Suprapubic skin (tissue), 4 donors: ENCODE measurements around the gene POLRMT. TPM values are rescaled to one million over a fixed set of nuclear protein-coding genes. Genes with fewer than 3 reads are reported as not detected.

ENCODE experiments used
- DNase-seq, 2 donors: peaks; one replicate each; pipeline ENCODE4 v3.0.0-alpha.2; 2019; ENCODE audit warnings: low spot score in 2 of 2
- H3K27ac ChIP-seq: fragments of 200-600 bp; sonication (generic); one replicate; pipeline ENCODE4 v1.5.1; 2019
- H3K27me3 ChIP-seq: fragments of 200-600 bp; sonication (generic); one replicate; pipeline ENCODE4 v1.5.1; 2019
- H3K36me3 ChIP-seq: fragments of 200-600 bp; sonication (generic); one replicate; pipeline ENCODE4 v1.5.1; 2019
- H3K4me1 ChIP-seq: fragments of 200-600 bp; sonication (generic); one replicate; pipeline ENCODE4 v1.5.1; 2019
- H3K4me3 ChIP-seq: fragments of 200-600 bp; sonication (generic); one replicate; pipeline ENCODE4 v1.5.1; 2019; ENCODE audit warnings: mild to moderate bottlenecking
- H3K9me3 ChIP-seq: fragments of 200-600 bp; sonication (generic); one replicate; pipeline ENCODE4 v1.5.1; 2019
- EP300 ChIP-seq: sonication (generic); formaldehyde crosslinking; IDR thresholded peaks from one replicate; pipeline ENCODE4 v1.6.1; 2017; ENCODE audit warnings: antibody characterized with exemption
- POLR2A ChIP-seq, 2 donors: fragments of 450-650 bp; IDR thresholded peaks; one replicate each; pipeline ENCODE4 v1.6.1; 2017; ENCODE audit warnings: antibody characterized with exemption in 2 of 2, mild to moderate bottlenecking in 2 of 2, moderate library complexity in 2 of 2
- POLR2AphosphoS5 ChIP-seq, 3 donors: sonication (generic); formaldehyde crosslinking; IDR thresholded peaks; one replicate each; pipeline ENCODE4 v1.6.1; 2017; ENCODE audit warnings: antibody characterized with exemption in 3 of 3
- WGBS: methylation state at CpG from one replicate; pipeline ENCODE4 v1.1.5; 2018; 5-methylcytosine and 5-hydroxymethylcytosine counted together
- total RNA-seq, 4 donors: library from RNA; depleted of rRNA; stranded (reverse); fragments of >200 nt; gene quantifications; one replicate each; pipeline ENCODE4 v1.1.0, GENCODE V29; 2016
- TF ChIP-seq, protein P1 (sequence below), 2 donors: fragments of 200-600 bp in 1 of 2; fragments of 450-650 bp in 1 of 2; sonication (generic) in 1 of 2; IDR thresholded peaks; one replicate each; pipeline ENCODE4 v1.5.1; 2016 to 2019; ENCODE audit warnings: antibody characterized with exemption in 2 of 2, mild to moderate bottlenecking in 1 of 2, moderate library complexity in 1 of 2

The POLRMT gene
- total RNA-seq, 4 donors from 2014 or later, result 26.0 to 60.4 (median 46.3) TPM

DNA sequence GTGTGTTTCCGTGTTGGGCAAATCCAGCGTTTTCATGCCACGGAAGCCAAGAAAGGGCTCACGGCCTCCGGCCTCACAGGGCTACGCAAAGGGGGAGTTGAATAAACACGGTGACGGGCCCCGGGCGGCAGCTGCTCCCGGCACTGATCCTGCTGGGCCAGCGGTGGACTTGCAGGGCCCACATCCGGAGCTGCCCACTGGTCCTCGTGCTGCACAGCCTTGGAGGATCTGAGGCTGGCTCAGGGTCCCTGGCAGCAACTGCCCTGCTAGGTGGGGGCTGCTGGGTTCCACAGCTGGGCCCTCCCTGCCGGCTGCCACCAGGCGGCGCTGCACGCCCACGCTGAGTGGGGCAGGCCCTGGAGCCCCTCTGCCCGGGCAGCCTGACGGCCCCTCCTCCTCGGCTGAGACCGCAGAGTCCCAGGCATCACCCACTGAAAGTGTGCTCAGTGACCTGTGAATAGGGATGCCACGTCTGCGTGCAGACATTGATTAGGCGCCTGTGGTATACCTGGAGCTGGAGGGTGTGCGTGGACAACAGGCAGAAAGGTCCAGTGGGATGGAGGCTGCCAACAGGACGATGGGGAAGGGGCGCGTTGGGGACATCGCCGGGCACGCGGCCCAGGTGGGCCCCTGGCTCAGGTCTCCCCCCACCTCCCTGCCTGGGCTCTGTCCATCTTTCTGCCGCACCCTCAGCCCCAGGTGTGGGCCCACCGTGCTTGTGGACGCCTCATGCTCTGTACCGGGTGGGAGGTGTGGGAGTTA, 48.9 kb downstream of the POLRMT start:
- H3K4me1 ChIP-seq, result peaks cover 27% of the 10 kb centered on the region
- peaks cover 43% of the 10 kb centered on the region for H3K36me3 ChIP-seq
- H3K27ac ChIP-seq, result no peak overlapping the region
- no peaks in the 10 kb centered on the region for H3K9me3 ChIP-seq
- 45% methylated on average over 29 of the region's 38 CpGs for WGBS
- no peak overlapping the region for H3K4me3 ChIP-seq
- peaks cover 42% of the 10 kb centered on the region for H3K27me3 ChIP-seq
- TF ChIP-seq, protein P1, sequence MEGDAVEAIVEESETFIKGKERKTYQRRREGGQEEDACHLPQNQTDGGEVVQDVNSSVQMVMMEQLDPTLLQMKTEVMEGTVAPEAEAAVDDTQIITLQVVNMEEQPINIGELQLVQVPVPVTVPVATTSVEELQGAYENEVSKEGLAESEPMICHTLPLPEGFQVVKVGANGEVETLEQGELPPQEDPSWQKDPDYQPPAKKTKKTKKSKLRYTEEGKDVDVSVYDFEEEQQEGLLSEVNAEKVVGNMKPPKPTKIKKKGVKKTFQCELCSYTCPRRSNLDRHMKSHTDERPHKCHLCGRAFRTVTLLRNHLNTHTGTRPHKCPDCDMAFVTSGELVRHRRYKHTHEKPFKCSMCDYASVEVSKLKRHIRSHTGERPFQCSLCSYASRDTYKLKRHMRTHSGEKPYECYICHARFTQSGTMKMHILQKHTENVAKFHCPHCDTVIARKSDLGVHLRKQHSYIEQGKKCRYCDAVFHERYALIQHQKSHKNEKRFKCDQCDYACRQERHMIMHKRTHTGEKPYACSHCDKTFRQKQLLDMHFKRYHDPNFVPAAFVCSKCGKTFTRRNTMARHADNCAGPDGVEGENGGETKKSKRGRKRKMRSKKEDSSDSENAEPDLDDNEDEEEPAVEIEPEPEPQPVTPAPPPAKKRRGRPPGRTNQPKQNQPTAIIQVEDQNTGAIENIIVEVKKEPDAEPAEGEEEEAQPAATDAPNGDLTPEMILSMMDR (IDR thresholded peaks at IDR 0.05), result peak; percentile 58 to 86
- TF ChIP-seq EP300 (no peak), POLR2A (IDR thresholded peaks at IDR 0.05) (no peak)
- peak in 1 of 2 donors; percentile 65 for DNase-seq

DNA sequence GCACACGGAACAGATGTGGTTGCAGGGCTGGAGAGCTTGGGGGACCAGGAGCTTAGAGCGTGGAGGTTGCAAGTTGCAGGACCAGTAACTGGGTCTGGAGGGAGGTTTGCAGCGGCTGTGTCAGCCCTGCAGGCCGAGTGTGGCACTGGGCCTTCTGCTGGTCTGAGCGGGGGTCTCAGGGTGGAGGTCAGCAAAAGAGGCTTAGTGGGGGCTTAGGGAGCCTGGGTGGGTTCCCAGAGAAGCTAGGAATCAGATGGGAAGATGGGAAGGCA, 49.4 kb downstream of the POLRMT start:
- H3K4me1 ChIP-seq, result peaks cover 22% of the 10 kb centered on the region
- 72% methylated on average over 5 of the region's 5 CpGs for WGBS
- no peak overlapping the region for H3K27ac ChIP-seq
- no peaks in the 10 kb centered on the region for H3K9me3 ChIP-seq
- H3K36me3 ChIP-seq, result peaks cover 48% of the 10 kb centered on the region
- peaks cover 36% of the 10 kb centered on the region for H3K27me3 ChIP-seq
- DNase-seq, result no peak
- no peak overlapping the region for H3K4me3 ChIP-seq
- no peak for TF ChIP-seq POLR2A (IDR thresholded peaks at IDR 0.05)
- TF ChIP-seq POLR2AphosphoS5 (IDR thresholded peaks at IDR 0.05), result no peak
- TF ChIP-seq EP300, result no peak
- TF ChIP-seq, protein P1 (IDR thresholded peaks at IDR 0.05), result no peak

DNA sequence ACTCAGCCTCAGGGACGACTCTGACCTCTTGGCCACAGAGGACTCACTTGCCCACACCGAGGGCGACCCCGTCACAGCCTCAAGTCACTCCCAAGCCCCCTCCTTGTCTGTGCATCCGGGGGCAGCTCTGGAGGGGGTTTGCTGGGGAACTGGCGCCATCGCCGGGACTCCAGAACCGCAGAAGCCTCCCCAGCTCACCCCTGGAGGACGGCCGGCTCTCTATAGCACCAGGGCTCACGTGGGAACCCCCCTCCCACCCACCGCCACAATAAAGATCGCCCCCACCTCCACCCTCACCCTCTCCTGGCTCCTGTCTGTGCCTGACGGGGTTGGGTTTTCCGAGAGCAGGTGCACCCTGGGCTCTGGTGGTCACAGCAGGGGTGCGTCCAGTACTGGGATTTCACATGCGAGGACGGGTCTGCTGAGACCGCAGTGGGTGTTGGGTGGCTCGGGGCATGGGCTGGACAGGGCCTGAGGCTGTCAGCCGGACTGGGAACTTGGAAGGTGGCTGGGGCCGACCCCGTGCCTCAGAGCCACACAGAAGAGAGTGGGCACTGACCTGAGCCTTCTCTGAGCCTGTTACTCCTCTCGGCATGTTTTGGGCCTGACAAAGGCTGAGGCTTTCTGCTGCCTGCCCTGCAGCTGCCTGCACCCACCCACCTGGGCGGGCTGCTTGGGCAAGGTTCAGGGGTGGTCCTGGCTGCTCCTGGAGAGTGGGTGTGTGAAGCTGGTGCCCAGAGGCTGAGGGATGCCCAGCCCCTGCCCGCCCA, 50.0 kb downstream of the POLRMT start:
- no peaks in the 10 kb centered on the region for H3K9me3 ChIP-seq
- peaks cover 49% of the 10 kb centered on the region for H3K36me3 ChIP-seq
- no peak overlapping the region for H3K4me3 ChIP-seq
- H3K27me3 ChIP-seq, result peaks cover 31% of the 10 kb centered on the region
- peak in 1 of 2 donors; percentile 59 for DNase-seq
- 85% methylated on average over 18 of the region's 27 CpGs for WGBS
- TF ChIP-seq POLR2AphosphoS5 (IDR thresholded peaks at IDR 0.05) (no peak), EP300 (no peak), POLR2A (IDR thresholded peaks at IDR 0.05) (no peak)
- TF ChIP-seq, protein P1 (IDR thresholded peaks at IDR 0.05), result no peak
- peaks cover 17% of the 10 kb centered on the region for H3K4me1 ChIP-seq
- H3K27ac ChIP-seq, result no peak overlapping the region

DNA sequence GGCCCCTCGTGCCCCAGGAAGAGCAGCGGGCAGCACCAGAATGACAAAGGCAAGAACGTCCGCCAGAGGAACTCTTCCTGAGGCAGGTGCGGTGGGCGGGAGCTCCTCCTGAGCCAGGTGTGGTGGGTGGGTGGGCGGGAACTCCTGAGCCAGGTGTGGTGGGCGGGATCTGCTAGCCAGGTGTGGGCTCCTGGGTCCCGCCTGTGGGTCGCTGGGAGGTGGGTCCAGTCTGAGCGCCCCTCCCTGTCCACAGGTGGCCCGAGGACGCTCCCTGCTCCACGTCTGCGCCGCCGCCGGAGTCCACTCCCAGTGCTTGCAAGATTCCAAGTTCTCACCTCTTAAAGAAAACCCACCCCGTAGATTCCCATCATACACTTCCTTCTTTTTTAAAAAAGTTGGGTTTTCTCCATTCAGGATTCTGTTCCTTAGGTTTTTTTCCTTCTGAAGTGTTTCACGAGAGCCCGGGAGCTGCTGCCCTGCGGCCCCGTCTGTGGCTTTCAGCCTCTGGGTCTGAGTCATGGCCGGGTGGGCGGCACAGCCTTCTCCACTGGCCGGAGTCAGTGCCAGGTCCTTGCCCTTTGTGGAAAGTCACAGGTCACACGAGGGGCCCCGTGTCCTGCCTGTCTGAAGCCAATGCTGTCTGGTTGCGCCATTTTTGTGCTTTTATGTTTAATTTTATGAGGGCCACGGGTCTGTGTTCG, 50.7 kb downstream of the POLRMT start:
- Histone ChIP-seq H3K9me3 (no peaks in the 10 kb centered on the region), H3K4me3 (no peak overlapping the region), H3K36me3 (peaks cover 55% of the 10 kb centered on the region), H3K27ac (no peak overlapping the region), H3K27me3 (peaks cover 24% of the 10 kb centered on the region), H3K4me1 (peaks cover 14% of the 10 kb centered on the region)
- TF ChIP-seq POLR2AphosphoS5 (IDR thresholded peaks at IDR 0.05), result no peak
- TF ChIP-seq, protein P1 (IDR thresholded peaks at IDR 0.05), result no peak
- TF ChIP-seq EP300, result no peak
- TF ChIP-seq POLR2A (IDR thresholded peaks at IDR 0.05), result no peak
- WGBS, result 80% methylated on average over 27 of the region's 31 CpGs
- peak in 1 of 2 donors; percentile 56 for DNase-seq
